Neuronal stem cell (in vitro differentiated cells): ENCODE results near the gene ARHGAP12.

ENCODE experiments used
- DNase-seq: peaks from one replicate; pipeline ENCODE4 v3.0.0-alpha.2; 2013; ENCODE audit warnings: low spot score
- H2AFZ ChIP-seq: one replicate; pipeline ENCODE4 v1.6.1; 2013; ENCODE audit warnings: mild to moderate bottlenecking, low read length, inconsistent platforms
- H2AK5ac ChIP-seq: 2 replicates; pipeline ENCODE4 v1.6.1; 2013; ENCODE audit warnings: low read depth, mild to moderate bottlenecking, inconsistent platforms, low read length, moderate library complexity, mixed read lengths
- H2BK120ac ChIP-seq: 2 replicates; pipeline ENCODE4 v1.6.1; 2013; ENCODE audit warnings: low read depth, mild to moderate bottlenecking, inconsistent platforms, low read length, moderate library complexity, mixed read lengths
- H2BK12ac ChIP-seq: one replicate; pipeline ENCODE4 v1.6.1; 2013; ENCODE audit warnings: low read length, inconsistent platforms
- H2BK15ac ChIP-seq: 2 replicates; pipeline ENCODE4 v1.6.1; 2013; ENCODE audit warnings: mild to moderate bottlenecking, low read length, inconsistent platforms, mixed read lengths
- H2BK5ac ChIP-seq: one replicate; pipeline ENCODE4 v1.6.1; 2013; ENCODE audit warnings: inconsistent platforms, mild to moderate bottlenecking, low read length, moderate library complexity
- H3K14ac ChIP-seq: one replicate; pipeline ENCODE4 v1.6.1; 2013; ENCODE audit warnings: low read length, inconsistent platforms
- H3K18ac ChIP-seq: 2 replicates; pipeline ENCODE4 v1.6.1; 2013; ENCODE audit warnings: low read length, inconsistent platforms
- H3K23ac ChIP-seq: 2 replicates; pipeline ENCODE4 v1.6.1; 2013; ENCODE audit warnings: low read depth, mild to moderate bottlenecking, mixed read lengths, low read length, inconsistent platforms; ENCODE audit not compliant: poor library complexity
- H3K27ac ChIP-seq: replicated peaks from 3 replicates; pipeline ENCODE4 v1.5.1; 2013; ENCODE audit warnings: low read length, inconsistent platforms
- H3K27me3 ChIP-seq, 3 experiments: 2 replicates each; pipeline ENCODE4 v1.6.1; 2013; ENCODE audit warnings: low read length in 3 of 3, mild to moderate bottlenecking in 2 of 3, inconsistent platforms in 1 of 3, low read depth in 1 of 3, mixed read lengths in 1 of 3, moderate library complexity in 1 of 3; ENCODE audit not compliant: control insufficient read depth in 3 of 3, insufficient read depth in 3 of 3
- H3K36me3 ChIP-seq, 2 donors: replicated peaks in 1 of 2; 2 replicates each; pipeline ENCODE4 v1.6.1; 2013; ENCODE audit warnings: low read length in 2 of 2; ENCODE audit not compliant: control insufficient read depth in 2 of 2, insufficient read depth in 2 of 2
- H3K4ac ChIP-seq: 2 replicates; pipeline ENCODE4 v1.6.1; 2013; ENCODE audit warnings: inconsistent platforms, mild to moderate bottlenecking, low read length, moderate library complexity
- H3K4me1 ChIP-seq, 2 donors: 1 replicate in 1 of 2; 2 replicates in 1 of 2; pipeline ENCODE4 v1.6.1; 2013; ENCODE audit warnings: low read length in 2 of 2, low read depth in 1 of 2; ENCODE audit not compliant: control insufficient read depth in 2 of 2, insufficient read depth in 1 of 2
- H3K4me2 ChIP-seq: one replicate; pipeline ENCODE4 v1.6.1; 2013; ENCODE audit warnings: mild to moderate bottlenecking, low read length, inconsistent platforms; ENCODE audit not compliant: insufficient read depth, poor library complexity, severe bottlenecking
- H3K4me3 ChIP-seq, 2 donors: 2 replicates each; pipeline ENCODE4 v1.5.1; 2013; ENCODE audit warnings: low read length in 2 of 2, mild to moderate bottlenecking in 2 of 2, inconsistent platforms in 1 of 2, moderate library complexity in 1 of 2
- H3K79me1 ChIP-seq: one replicate; pipeline ENCODE4 v1.6.1; 2013; ENCODE audit warnings: low read depth, mild to moderate bottlenecking, inconsistent platforms, low read length, moderate library complexity
- H3K9ac ChIP-seq: one replicate; pipeline ENCODE4 v1.6.1; 2013; ENCODE audit warnings: mild to moderate bottlenecking, low read depth, low read length, inconsistent platforms; ENCODE audit not compliant: poor library complexity
- H3K9me3 ChIP-seq, 2 donors: replicated peaks in 1 of 2; 2 replicates each; pipeline versions ENCODE3 to v1.6.1; 2013; ENCODE audit warnings: low read length in 2 of 2, mild to moderate bottlenecking in 2 of 2, inconsistent platforms in 1 of 2, low read depth in 1 of 2, mixed read lengths in 1 of 2, moderate library complexity in 1 of 2; ENCODE audit not compliant: control insufficient read depth in 2 of 2, insufficient read depth in 1 of 2
- H4K8ac ChIP-seq: one replicate; pipeline ENCODE4 v1.6.1; 2013; ENCODE audit warnings: low read depth, mild to moderate bottlenecking, inconsistent platforms, low read length, moderate library complexity
- H4K91ac ChIP-seq: one replicate; pipeline ENCODE4 v1.6.1; 2013; ENCODE audit warnings: low read length, low read depth, mild to moderate bottlenecking, inconsistent platforms; ENCODE audit not compliant: poor library complexity
- whole genome bisulfite sequencing, 2 donors: extraction: QIAGEN DNeasy Blood & Tissue Kit; methylation state at CpG; one replicate each; pipeline ENCODE4 v1.1.7; 2013; ENCODE audit warnings: missing lambda C conversion rate in 2 of 2, mixed read lengths in 1 of 2; ENCODE audit not compliant: insufficient read length in 2 of 2, insufficient replicate concordance in 1 of 2; ENCODE audit errors: extremely low coverage in 2 of 2; 5-methylcytosine and 5-hydroxymethylcytosine counted together

Gene ARHGAP12

DNA sequence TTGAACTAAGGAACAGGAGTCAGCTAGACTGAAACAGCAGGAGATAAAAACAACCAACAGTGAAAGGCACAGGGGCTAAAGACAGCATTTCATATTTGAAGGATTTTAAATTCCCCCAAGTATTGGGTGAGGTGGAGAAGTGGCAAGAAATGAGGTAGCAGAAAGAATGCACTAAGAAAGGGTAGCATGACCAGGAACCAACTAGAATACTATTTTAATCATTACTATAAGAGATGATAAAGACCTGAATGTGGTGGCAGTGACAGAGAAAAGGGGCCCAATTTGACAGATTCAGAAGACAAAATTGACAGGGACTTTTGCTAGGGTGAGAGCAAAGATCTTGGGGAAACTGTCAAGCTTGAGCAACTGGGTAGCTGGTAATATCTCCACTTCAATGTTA, 94.9 kb downstream of the ARHGAP12 start:
- no peak overlapping the region for H2BK15ac ChIP-seq
- H2AFZ ChIP-seq = no peak overlapping the region
- H3K9ac ChIP-seq = no peak overlapping the region
- no peak overlapping the region for H3K14ac ChIP-seq
- H3K4ac ChIP-seq = no peak overlapping the region
- no peak overlapping the region for H4K91ac ChIP-seq
- no peaks in the 10 kb centered on the region for H3K9me3 ChIP-seq
- no peak overlapping the region for H3K4me3 ChIP-seq
- H3K4me1 ChIP-seq = no peaks in the 10 kb centered on the region
- H3K27ac ChIP-seq = no peak overlapping the region
- no peak overlapping the region for H3K23ac ChIP-seq
- H3K79me1 ChIP-seq = no peaks in the 10 kb centered on the region
- no peak overlapping the region for H3K4me2 ChIP-seq
- no peaks in the 10 kb centered on the region for H3K27me3 ChIP-seq
- no peak overlapping the region for H2AK5ac ChIP-seq
- no peak overlapping the region for H4K8ac ChIP-seq
- no peak for DNase-seq
- H3K18ac ChIP-seq = no peak overlapping the region
- no peak overlapping the region for H2BK120ac ChIP-seq
- H2BK12ac ChIP-seq = no peak overlapping the region
- peaks cover 0 to 17% of the 10 kb centered on the region in 2 donors for H3K36me3 ChIP-seq
- H2BK5ac ChIP-seq = no peak overlapping the region

DNA sequence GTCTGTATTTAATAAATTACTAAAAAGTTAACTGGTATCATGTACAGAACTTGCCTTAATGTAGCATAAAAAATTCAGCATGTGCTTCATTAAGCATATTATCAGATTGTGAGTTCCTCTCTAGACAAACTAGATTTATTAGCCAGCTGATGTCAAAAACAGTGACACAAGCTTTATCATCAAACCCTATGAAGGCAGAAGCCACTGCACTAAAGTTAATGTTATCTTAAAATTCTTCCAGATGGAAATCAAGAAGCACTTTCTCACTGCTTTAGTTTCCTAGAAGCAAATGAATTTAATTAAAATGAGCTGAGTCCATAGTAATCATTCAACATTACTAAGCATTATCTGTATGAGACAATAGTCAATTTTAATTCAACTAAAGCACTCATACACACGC, 96.4 kb downstream of the ARHGAP12 start:
- H3K9ac ChIP-seq = no peak overlapping the region
- H2BK5ac ChIP-seq = no peak overlapping the region
- H2AK5ac ChIP-seq = no peak overlapping the region
- no peak overlapping the region for H3K4me2 ChIP-seq
- no peak overlapping the region for H4K91ac ChIP-seq
- no peak overlapping the region for H2AFZ ChIP-seq
- peaks cover 0 to 12% of the 10 kb centered on the region in 2 donors for H3K36me3 ChIP-seq
- H3K27me3 ChIP-seq = no peaks in the 10 kb centered on the region
- H3K18ac ChIP-seq = no peak overlapping the region
- no peak overlapping the region for H4K8ac ChIP-seq
- no peak overlapping the region for H3K27ac ChIP-seq
- no peak overlapping the region for H3K14ac ChIP-seq
- H3K4me1 ChIP-seq = no peaks in the 10 kb centered on the region
- WGBS, 2 donors = no CpG with 5 or more reads among the region's 1 CpG
- no peaks in the 10 kb centered on the region for H3K79me1 ChIP-seq
- no peak for DNase-seq
- no peaks in the 10 kb centered on the region for H3K9me3 ChIP-seq
- H3K4ac ChIP-seq = no peak overlapping the region
- no peak overlapping the region for H2BK12ac ChIP-seq
- no peak overlapping the region for H2BK15ac ChIP-seq
- no peak overlapping the region for H3K4me3 ChIP-seq
- no peak overlapping the region for H3K23ac ChIP-seq
- H2BK120ac ChIP-seq = no peak overlapping the region

DNA sequence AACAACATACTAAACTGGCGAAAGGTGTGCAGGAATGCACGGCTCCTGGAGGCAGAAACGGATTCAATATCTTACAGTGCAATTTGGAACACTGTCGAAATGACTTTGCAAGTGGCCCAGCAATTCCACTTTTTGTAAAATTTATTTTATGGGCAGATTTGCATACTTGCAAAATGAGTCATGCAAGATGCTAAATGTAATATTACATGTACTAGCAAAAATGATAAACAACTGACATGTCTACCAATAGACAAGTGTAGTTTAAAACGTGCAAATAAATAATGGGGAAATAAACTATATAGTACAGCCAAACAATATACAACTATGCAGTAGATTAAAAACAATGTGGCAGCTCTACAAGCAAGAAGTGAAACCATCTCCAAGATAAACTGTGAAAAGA, 97.7 kb downstream of the ARHGAP12 start:
- Histone ChIP-seq H3K27ac (no peak overlapping the region), H2BK120ac (no peak overlapping the region), H4K8ac (no peak overlapping the region), H2AK5ac (no peak overlapping the region), H3K9ac (no peak overlapping the region), H3K27me3 (no peaks in the 10 kb centered on the region), H3K14ac (no peak overlapping the region), H3K79me1 (no peaks in the 10 kb centered on the region), H2BK12ac (no peak overlapping the region), H3K36me3 (peaks cover 0 to 16% of the 10 kb centered on the region in 2 donors), H2BK15ac (no peak overlapping the region), H3K4ac (no peak overlapping the region), H2BK5ac (no peak overlapping the region), H3K4me3 (no peak overlapping the region), H3K23ac (no peak overlapping the region), H3K9me3 (no peaks in the 10 kb centered on the region), H3K4me2 (no peak overlapping the region), H2AFZ (no peak overlapping the region), H3K18ac (no peak overlapping the region), H3K4me1 (no peaks in the 10 kb centered on the region), H4K91ac (no peak overlapping the region)
- no CpG with 5 or more reads among the region's 5 CpGs for WGBS, 2 donors
- DNase-seq = no peak

DNA sequence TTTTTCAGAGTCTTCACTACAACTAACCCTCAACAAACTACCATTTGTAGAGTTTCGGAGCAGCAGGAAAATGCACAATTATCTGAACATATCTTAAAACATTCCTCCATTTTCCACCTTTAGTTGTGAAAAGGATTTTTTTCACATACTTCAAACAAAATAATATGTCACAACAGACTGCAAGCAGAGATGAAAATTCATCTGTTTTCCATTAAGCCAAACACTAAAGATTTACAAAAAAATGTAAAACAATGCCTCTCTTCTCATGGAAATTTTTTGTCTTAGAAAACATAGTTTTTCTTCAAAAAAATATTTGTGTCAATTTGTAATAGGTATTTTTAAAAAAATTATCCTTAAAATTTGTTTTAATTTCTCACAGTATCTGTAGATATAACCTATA, 98.9 kb downstream of the ARHGAP12 start:
- Histone ChIP-seq H3K18ac (no peak overlapping the region), H3K27me3 (no peaks in the 10 kb centered on the region), H2BK120ac (no peak overlapping the region), H3K36me3 (peaks cover 0 to 26% of the 10 kb centered on the region in 2 donors), H2BK5ac (no peak overlapping the region), H3K27ac (no peak overlapping the region), H3K14ac (no peak overlapping the region), H2AK5ac (no peak overlapping the region), H4K8ac (no peak overlapping the region), H2BK15ac (no peak overlapping the region), H2AFZ (no peak overlapping the region), H4K91ac (no peak overlapping the region), H3K4me3 (no peak overlapping the region), H3K4ac (no peak overlapping the region), H3K79me1 (no peaks in the 10 kb centered on the region), H3K4me1 (no peaks in the 10 kb centered on the region), H3K23ac (no peak overlapping the region), H3K4me2 (no peak overlapping the region), H3K9ac (no peak overlapping the region), H2BK12ac (no peak overlapping the region), H3K9me3 (no peaks in the 10 kb centered on the region)
- DNase-seq = no peak
- no CpG with 5 or more reads among the region's 1 CpG for WGBS, 2 donors
